Tibial artery (tissue), 4 donors: ENCODE measurements around the gene GYPC.

Source experiments
- DNase-seq, 2 donors: peaks; one replicate each; pipeline ENCODE4 v3.0.0-alpha.2; 2019
- H3K27ac ChIP-seq, 2 donors: fragments of 200-600 bp; sonication (generic) in 1 of 2; 1 replicate in 1 of 2; 2 replicates in 1 of 2; pipeline ENCODE4 v1.5.1; 2018 to 2019; ENCODE audit warnings: mild to moderate bottlenecking in 1 of 2
- H3K27me3 ChIP-seq, 2 donors: fragments of 200-600 bp; sonication (generic) in 1 of 2; one replicate each; pipeline versions ENCODE4 v1.5.1 to v1.6.0; 2016 to 2019
- H3K36me3 ChIP-seq, 3 donors: fragments of 200-600 bp; sonication (generic) in 2 of 3; one replicate each; pipeline ENCODE4 v1.5.1; 2016 to 2019; ENCODE audit warnings: mild to moderate bottlenecking in 2 of 3
- H3K4me1 ChIP-seq, 4 donors: fragments of 200-600 bp; sonication (generic) in 2 of 4; 1 replicate in 3 of 4; 2 replicates in 1 of 4; pipeline ENCODE4 v1.5.1; 2016 to 2019
- H3K4me3 ChIP-seq, 2 donors: fragments of 200-600 bp; sonication (generic) in 1 of 2; 1 replicate in 1 of 2; 2 replicates in 1 of 2; pipeline ENCODE4 v1.5.1; 2018 to 2019; ENCODE audit warnings: mild to moderate bottlenecking in 2 of 2
- H3K9me3 ChIP-seq, 3 donors: fragments of 200-600 bp; sonication (generic) in 1 of 3; one replicate each; pipeline ENCODE4 v1.5.1; 2016 to 2019
- CTCF ChIP-seq, 2 experiments: fragments of 200-600 bp in 1 of 2; fragments of 450-650 bp in 1 of 2; IDR thresholded peaks; one replicate each; pipeline ENCODE4 v1.5.1; 2017 to 2019; ENCODE audit warnings: antibody characterized with exemption in 2 of 2, mild to moderate bottlenecking in 1 of 2, moderate library complexity in 1 of 2
- intact Hi-C: fragments of 100-400 bp; cut with DNase I; formaldehyde crosslinking; loops from one replicate; pipeline ENCODE4 v1.15.0; 2023; ENCODE audit warnings: low total_unique reads

GYPC gene

GRCh38 chr2:126698376-126698775, 42.4 kb downstream of the GYPC start:
- Histone ChIP-seq H3K9me3 (no peaks in the 10 kb centered on the region), H3K27ac (no peak overlapping the region), H3K27me3 (no peaks in the 10 kb centered on the region), H3K4me1 (peaks cover 0 to 7% (median 2%) of the 10 kb centered on the region in 4 donors), H3K36me3 (peaks cover 27 to 51% (median 46%) of the 10 kb centered on the region in 3 donors), H3K4me3 (no peak overlapping the region)
- TF ChIP-seq CTCF (IDR thresholded peaks at IDR 0.05), result no peak
- intact Hi-C loops, result no loop called here
- DNase-seq, result no peak

- H3K4me1 ChIP-seq, result peaks cover 0 to 11% (median 3%) of the 10 kb centered on the region in 4 donors
- H3K4me3 ChIP-seq, result no peak overlapping the region
- TF ChIP-seq CTCF (IDR thresholded peaks at IDR 0.05), result no peak
- no peak for DNase-seq
- intact Hi-C loops, result no loop called here
- H3K9me3 ChIP-seq, result no peaks in the 10 kb centered on the region
- peaks cover 20 to 45% (median 40%) of the 10 kb centered on the region in 3 donors for H3K36me3 ChIP-seq
- H3K27me3 ChIP-seq, result no peaks in the 10 kb centered on the region
- H3K27ac ChIP-seq, result no peak overlapping the region
Observed at GRCh38 chr2:126699018-126699417, 43.1 kb downstream of the GYPC start.

GRCh38 chr2:126699716-126700581, 44.0 kb downstream of the GYPC start:
- Histone ChIP-seq H3K27ac (no peak overlapping the region), H3K27me3 (no peaks in the 10 kb centered on the region), H3K9me3 (no peaks in the 10 kb centered on the region), H3K36me3 (peaks cover 14 to 37% (median 34%) of the 10 kb centered on the region in 3 donors), H3K4me3 (no peak overlapping the region), H3K4me1 (peaks cover 0 to 20% (median 6%) of the 10 kb centered on the region in 4 donors)
- no peak for TF ChIP-seq CTCF (IDR thresholded peaks at IDR 0.05)
- intact Hi-C loops, result no loop called here
- DNase-seq, result no peak

- H3K36me3 ChIP-seq, result peaks cover 8 to 30% (median 27%) of the 10 kb centered on the region in 3 donors
- no peak for DNase-seq
- peaks cover 0 to 21% (median 6%) of the 10 kb centered on the region in 4 donors for H3K4me1 ChIP-seq
- no peak overlapping the region for H3K27ac ChIP-seq
- H3K9me3 ChIP-seq, result no peaks in the 10 kb centered on the region
- no peaks in the 10 kb centered on the region for H3K27me3 ChIP-seq
- H3K4me3 ChIP-seq, result no peak overlapping the region
- no peak for TF ChIP-seq CTCF (IDR thresholded peaks at IDR 0.05)
- intact Hi-C loops, result no loop called here
Observed at GRCh38 chr2:126700677-126701076, 44.7 kb downstream of the GYPC start.

- Histone ChIP-seq H3K4me3 (no peak overlapping the region), H3K4me1 (peaks cover 0 to 21% (median 6%) of the 10 kb centered on the region in 4 donors), H3K27me3 (no peaks in the 10 kb centered on the region), H3K27ac (no peak overlapping the region), H3K36me3 (peaks cover 0 to 3% (median 1%) of the 10 kb centered on the region in 3 donors), H3K9me3 (no peaks in the 10 kb centered on the region)
- DNase-seq, result no peak
- TF ChIP-seq CTCF (IDR thresholded peaks at IDR 0.05), result no peak
- intact Hi-C loops, result no loop called here
Observed at GRCh38 chr2:126703311-126703710, 47.4 kb downstream of the GYPC start.
